Naive thymus-derived CD4-positive, alpha-beta T cell (primary cell): ENCODE data around the gene PARP3. TPM values are rescaled to one million over a fixed set of nuclear protein-coding genes. Genes with fewer than 3 reads are reported as not detected.

Source experiments
- ATAC-seq: fragments of 150-1000 bp; cut with Tn5 transposase; 2 replicates; pipeline ENCODE4 v1.10.0; 2021; ENCODE audit warnings: mild to moderate bottlenecking, moderate library complexity
- CTCF ChIA-PET: fragments of 350-600 bp; sonication (Branson Sonifier 250); formaldehyde crosslinking; loops from one replicate; lab custom pipeline; 2021; ENCODE audit warnings: antibody characterized with exemption; lab: Charles Lee
- POLR2A ChIA-PET: fragments of 350-600 bp; sonication (Branson Sonifier 250); formaldehyde crosslinking; loops from one replicate; lab custom pipeline; 2021; ENCODE audit warnings: antibody characterized with exemption, inconsistent platforms; lab: Charles Lee
- DNase-seq, 9 donors: peaks; one replicate each; pipeline versions ENCODE4 v3.0.0 to v3.0.0-alpha.2; 2020 to 2022; ENCODE audit warnings: mixed read lengths in 1 of 9
- H3K27ac ChIP-seq: one replicate; pipeline ENCODE4 v1.7.0; 2013; ENCODE audit warnings: mild to moderate bottlenecking, low read depth, low read length, moderate library complexity
- H3K27me3 ChIP-seq, 2 donors: one replicate each; pipeline ENCODE4 v1.7.0; 2013; ENCODE audit warnings: low read length in 2 of 2, mild to moderate bottlenecking in 2 of 2, moderate library complexity in 2 of 2; ENCODE audit not compliant: control insufficient read depth in 2 of 2, insufficient read depth in 2 of 2
- H3K36me3 ChIP-seq, 3 experiments: 1 replicate in 2 of 3; 2 replicates in 1 of 3; pipeline ENCODE4 v1.7.0; 2013; ENCODE audit warnings: low read length in 3 of 3, mild to moderate bottlenecking in 3 of 3, moderate library complexity in 1 of 3; ENCODE audit not compliant: insufficient read depth in 3 of 3, control insufficient read depth in 2 of 3
- H3K4me1 ChIP-seq, 2 donors: one replicate each; pipeline ENCODE4 v1.7.0; 2013; ENCODE audit warnings: low read length in 2 of 2, mild to moderate bottlenecking in 2 of 2, moderate library complexity in 1 of 2; ENCODE audit not compliant: control insufficient read depth in 2 of 2, insufficient read depth in 2 of 2
- H3K4me3 ChIP-seq: 2 replicates; pipeline ENCODE4 v1.7.0; 2013; ENCODE audit warnings: mild to moderate bottlenecking, low read length
- H3K9me3 ChIP-seq, 3 experiments: 1 replicate in 2 of 3; 2 replicates in 1 of 3; pipeline ENCODE4 v1.7.0; 2013; ENCODE audit warnings: low read length in 3 of 3; ENCODE audit not compliant: control insufficient read depth in 2 of 3
- H3K27ac Mint-ChIP-seq, 9 donors: one replicate each; pipeline ENCODE4 v1.8.0; 2020 to 2022; ENCODE audit warnings: mixed read lengths in 9 of 9, mild to moderate bottlenecking in 8 of 9, moderate library complexity in 5 of 9, inconsistent platforms in 2 of 9
- H3K27me3 Mint-ChIP-seq, 5 donors: one replicate each; pipeline ENCODE4 v1.8.0; 2021 to 2022; ENCODE audit warnings: mixed read lengths in 5 of 5, mild to moderate bottlenecking in 1 of 5
- H3K36me3 Mint-ChIP-seq, 5 donors: one replicate each; pipeline ENCODE4 v1.8.0; 2020 to 2022; ENCODE audit warnings: mixed read lengths in 5 of 5, mild to moderate bottlenecking in 3 of 5, inconsistent platforms in 1 of 5
- H3K4me1 Mint-ChIP-seq, 7 donors: one replicate each; pipeline ENCODE4 v1.8.0; 2020 to 2022; ENCODE audit warnings: mixed read lengths in 7 of 7, mild to moderate bottlenecking in 3 of 7, inconsistent platforms in 1 of 7
- H3K4me3 Mint-ChIP-seq, 10 donors: one replicate each; pipeline ENCODE4 v1.8.0; 2020 to 2022; ENCODE audit warnings: mild to moderate bottlenecking in 10 of 10, mixed read lengths in 10 of 10, moderate library complexity in 6 of 10, inconsistent platforms in 2 of 10
- H3K9me3 Mint-ChIP-seq, 11 donors: one replicate each; pipeline ENCODE4 v1.8.0; 2020 to 2022; ENCODE audit warnings: mixed read lengths in 11 of 11, mild to moderate bottlenecking in 4 of 11, inconsistent platforms in 1 of 11, moderate library complexity in 1 of 11
- intact Hi-C, 2 donors: fragments of 100-400 bp; cut with micrococcal nuclease; formaldehyde crosslinking; loops; one replicate each; pipeline ENCODE4 v1.15.1; 2023
- polyA plus RNA-seq, 2 donors: library from polyadenylated mRNA; unstranded; fragments of 300-500 nt; fragmentation: Illumina TruSeq; gene quantifications; one replicate each; pipeline ENCODE4 v1.2.3, GENCODE V29; 2021
- total RNA-seq, 6 experiments: library from RNA in 5 of 6; stranded (reverse) in 5 of 6; gene quantifications; 1 replicate in 5 of 6; 2 replicates in 1 of 6; pipeline ENCODE4 v1.2.3 and lab custom pipeline; 2021 to 2026

Gene PARP3
- total and polyA plus RNA-seq, 7 experiments from 2014 or later: 3.2 to 21.5 (median 8.1) TPM

- intact Hi-C loops: loop anchor here (5.0 to 10.0 kb wide), 4 partner anchors 199 to 1347 kb away; partner anchors contain the start of genes ALAS1 (in 1 of the 2), DCP1A (in 1 of the 2), GLYCTK (in 1 of the 2) and NT5DC2 (in 1 of the 2)
- Mint-ChIP-seq H3K4me1 (peaks cover 18 to 40% (median 26%) of the 10 kb centered on the region in 7 donors), H3K9me3 (no peaks in the 10 kb centered on the region), H3K36me3 (peaks cover 0 to 18% (median 9%) of the 10 kb centered on the region in 5 donors), H3K4me3 (no peak overlapping the region), H3K27me3 (peaks cover 0 to 18% (median 0%) of the 10 kb centered on the region in 5 donors), H3K27ac (peak overlapping the region in 2 of 9 donors; percentile 46 to 77)
- Histone ChIP-seq H3K9me3 (no peaks in the 10 kb centered on the region), H3K4me3 (no peak overlapping the region), H3K27me3 (no peaks in the 10 kb centered on the region), H3K36me3 (peaks cover 5 to 17% (median 11%) of the 10 kb centered on the region in 3 experiments), H3K27ac (no peak overlapping the region), H3K4me1 (peaks cover 21% of the 10 kb centered on the region in 2 donors)
- DNase-seq (no peak), ATAC-seq (no peak)
- CTCF ChIA-PET: interaction anchor here (1.1 kb wide), 1 partner anchor 124 kb away, joined by 4 read pairs; no protein-coding TSS in a partner anchor
- POLR2A ChIA-PET: interaction anchor here (0.7 to 1.0 kb wide), 2 partner anchors 199 to 1769 kb away, joined by 3 to 11 read pairs; no protein-coding TSS in a partner anchor
Observed at GRCh38 chr3:51997935-51998596, 55.9 kb downstream of the PARP3 start.

Other genes with a start within 250 kb of the PARP3 start
- 1 to 10 TPM; 1.3 to 5.1 (median 3.3) TPM for gene GRM2, start 235.3 kb upstream of the PARP3 start, total RNA-seq
- gene GRM2, start 235.3 kb upstream of the PARP3 start, polyA plus RNA-seq: under 1 TPM in 1 of 2 donors, not detected in 1; 0.14 TPM
- not detected for gene IQCF6, start 163.1 kb upstream of the PARP3 start, total RNA-seq
- not detected for gene IQCF6, start 163.1 kb upstream of the PARP3 start, polyA plus RNA-seq
- gene IQCF2, start 80.7 kb upstream of the PARP3 start, total RNA-seq: not detected
- gene IQCF2, start 80.7 kb upstream of the PARP3 start, polyA plus RNA-seq: not detected
- not detected for gene IQCF5, start 66.8 kb upstream of the PARP3 start, total RNA-seq
- gene IQCF5, start 66.8 kb upstream of the PARP3 start, polyA plus RNA-seq: not detected
- not detected for gene IQCF1, start 39.0 kb upstream of the PARP3 start, total RNA-seq
- not detected for gene IQCF1, start 39.0 kb upstream of the PARP3 start, polyA plus RNA-seq
- gene RRP9, start 459 bp upstream of the PARP3 start, total RNA-seq: 10 to 100 TPM; 10.2 to 34.2 (median 16.6) TPM
- gene RRP9, start 459 bp upstream of the PARP3 start, polyA plus RNA-seq: 10 to 100 TPM; 19.8 to 33.4 TPM
- gene GPR62, start 13.0 kb downstream of the PARP3 start, total RNA-seq: not detected
- under 1 TPM in 1 of 2 donors, not detected in 1; 0.08 TPM for gene GPR62, start 13.0 kb downstream of the PARP3 start, polyA plus RNA-seq
- 10 to 100 TPM; 12.1 to 21.1 (median 15.0) TPM for gene PCBP4, start 25.1 kb downstream of the PARP3 start, total RNA-seq
- 10 to 100 TPM in 1 of 2 donors, 1 to 10 TPM in 1; 8.0 to 10.8 TPM for gene PCBP4, start 25.1 kb downstream of the PARP3 start, polyA plus RNA-seq
- 10 to 100 TPM; 25.0 to 80.8 (median 54.5) TPM for gene ABHD14B, start 31.7 kb downstream of the PARP3 start, total RNA-seq
- 10 to 100 TPM; 88.1 to 91.5 TPM for gene ABHD14B, start 31.7 kb downstream of the PARP3 start, polyA plus RNA-seq
- 10 to 100 TPM in 4 of 5 experiments, 1 to 10 TPM in 1; 9.9 to 23.7 (median 14.7) TPM for gene ABHD14A, start 32.7 kb downstream of the PARP3 start, total RNA-seq
- 10 to 100 TPM; 76.3 to 96.9 TPM for gene ABHD14A, start 32.7 kb downstream of the PARP3 start, polyA plus RNA-seq
- gene ACY1, start 41.2 kb downstream of the PARP3 start, total RNA-seq: 10 to 100 TPM in 4 of 5 experiments, 1 to 10 TPM in 1; 7.8 to 28.3 (median 12.0) TPM
- 10 to 100 TPM; 12.4 to 13.3 TPM for gene ACY1, start 41.2 kb downstream of the PARP3 start, polyA plus RNA-seq
- 1,000 to 10,000 TPM; 1,152 to 1,744 (median 1,537) TPM for gene RPL29, start 53.5 kb downstream of the PARP3 start, total RNA-seq
- gene RPL29, start 53.5 kb downstream of the PARP3 start, polyA plus RNA-seq: 1,000 to 10,000 TPM; 1,720 to 2,133 TPM
- 10 to 100 TPM; 12.6 to 41.5 (median 40.4) TPM for gene DUSP7, start 114.2 kb downstream of the PARP3 start, total RNA-seq
- gene DUSP7, start 114.2 kb downstream of the PARP3 start, polyA plus RNA-seq: 1 to 10 TPM; 4.9 to 6.9 TPM
- gene POC1A, start 212.1 kb downstream of the PARP3 start, total RNA-seq: 10 to 100 TPM in 1 of 5 experiments, 1 to 10 TPM in 2, under 1 TPM in 2; 0.58 to 19.7 (median 1.2) TPM
- 1 to 10 TPM; 1.8 to 2.5 TPM for gene POC1A, start 212.1 kb downstream of the PARP3 start, polyA plus RNA-seq